Activated gamma-delta T cell (primary cell): ENCODE measurements around the gene FAM174A.

Experiments used
- DNase-seq: peaks from one replicate; lab custom pipeline; 2025; lab: John Stamatoyannopoulos, UW
- total RNA-seq, 2 donors: gene quantifications; one replicate each; lab custom pipeline; 2026; lab: John Stamatoyannopoulos, UW

Gene FAM174A
- 5.0 to 6.1 reads per million in 2 donors for total RNA-seq

GRCh38 chr5:100535060-100536005 is at the start of gene FAM174A:
TSS of gene FAM174A (plus strand) at chr5:100535374. CDS start at chr5:100535531, 157 bp downstream.
- DNase-seq: peak; percentile 74

- DNase-seq: no peak
These were observed 41.2 kb upstream of the FAM174A start for GRCh38 chr5:100493996-100494395.

- no peak for DNase-seq
These were observed 38.9 kb upstream of the FAM174A start for GRCh38 chr5:100496296-100496695.

- no peak for DNase-seq
These were observed 32.5 kb upstream of the FAM174A start for GRCh38 chr5:100502684-100503083.

- DNase-seq: no peak
These were observed 29.0 kb upstream of the FAM174A start for GRCh38 chr5:100505984-100506670.

- DNase-seq: no peak
These were observed 18.9 kb upstream of the FAM174A start for GRCh38 chr5:100516285-100516684.

GRCh38 chr5:100517301-100517974 is 17.7 kb upstream of the FAM174A start:
- DNase-seq: no peak

- no peak for DNase-seq
These were observed 16.8 kb upstream of the FAM174A start for GRCh38 chr5:100518377-100518776.

GRCh38 chr5:100519075-100519474 is 16.1 kb upstream of the FAM174A start:
- no peak for DNase-seq

- DNase-seq: no peak
These were observed 14.8 kb upstream of the FAM174A start for GRCh38 chr5:100520348-100520747.

GRCh38 chr5:100537946-100538345 is 2.8 kb downstream of the FAM174A start:
- DNase-seq: no peak

- no peak for DNase-seq
These were observed 4.3 kb downstream of the FAM174A start for GRCh38 chr5:100539519-100539918.

- DNase-seq: no peak
These were observed 6.9 kb downstream of the FAM174A start for GRCh38 chr5:100542086-100542485.

- no peak for DNase-seq
These were observed 10.8 kb downstream of the FAM174A start for GRCh38 chr5:100546001-100546400.

GRCh38 chr5:100550531-100551051 is 15.4 kb downstream of the FAM174A start:
- no peak for DNase-seq

GRCh38 chr5:100551183-100551582 is 16.0 kb downstream of the FAM174A start:
- no peak for DNase-seq

GRCh38 chr5:100553209-100553608 is 18.0 kb downstream of the FAM174A start:
- DNase-seq: no peak

GRCh38 chr5:100560860-100561259 is 25.7 kb downstream of the FAM174A start:
- DNase-seq: no peak

- no peak for DNase-seq
These were observed 27.6 kb downstream of the FAM174A start for GRCh38 chr5:100562821-100563220.

- no peak for DNase-seq
These were observed 31.4 kb downstream of the FAM174A start for GRCh38 chr5:100566382-100567141.

GRCh38 chr5:100574716-100575115 is 39.5 kb downstream of the FAM174A start:
- no peak for DNase-seq
